ENCODE data around the gene ATRN.

Gene ATRN

GRCh38 chr20:3640259-3640658 lies 169.4 kb downstream of the ATRN start:
- H3K27ac ChIP-seq = no peak overlapping the region
- no peak for TF ChIP-seq ZFX (IDR thresholded peaks at IDR 0.05)
- no peak for TF ChIP-seq CTCF (conservative IDR thresholded peaks at IDR 0.05)

GRCh38 chr20:3645309-3646066 lies 174.7 kb downstream of the ATRN start:
- no peak overlapping the region for H3K27ac ChIP-seq
- TF ChIP-seq ZFX (IDR thresholded peaks at IDR 0.05) = no peak
- no peak for TF ChIP-seq CTCF (conservative IDR thresholded peaks at IDR 0.05)

- no peak for TF ChIP-seq ZFX (IDR thresholded peaks at IDR 0.05)
- no peak for TF ChIP-seq CTCF (conservative IDR thresholded peaks at IDR 0.05)
- H3K27ac ChIP-seq = no peak overlapping the region
These were observed 175.2 kb downstream of the ATRN start for GRCh38 chr20:3646067-3646440.

GRCh38 chr20:3646651-3647050 lies 175.8 kb downstream of the ATRN start:
- TF ChIP-seq ZFX (IDR thresholded peaks at IDR 0.05) = no peak
- TF ChIP-seq CTCF (conservative IDR thresholded peaks at IDR 0.05) = no peak

GRCh38 chr20:3647473-3647872 lies 176.7 kb downstream of the ATRN start:
- H3K27ac ChIP-seq = no peak overlapping the region
- TF ChIP-seq ZFX (IDR thresholded peaks at IDR 0.05) (no peak), CTCF (conservative IDR thresholded peaks at IDR 0.05) (no peak)

More at GRCh38 chr20:3646651-3647050, 175.8 kb downstream of the ATRN start:
- H3K27ac ChIP-seq = no peak overlapping the region

- no peak for TF ChIP-seq CTCF (conservative IDR thresholded peaks at IDR 0.05)
- no peak for TF ChIP-seq ZFX (IDR thresholded peaks at IDR 0.05)
- no peak overlapping the region for H3K27ac ChIP-seq
These were observed 178.1 kb downstream of the ATRN start for GRCh38 chr20:3648951-3649350.

GRCh38 chr20:3651204-3651962 lies 180.6 kb downstream of the ATRN start:
- H3K27ac ChIP-seq = no peak overlapping the region
- TF ChIP-seq CTCF (conservative IDR thresholded peaks at IDR 0.05) (no peak), ZFX (IDR thresholded peaks at IDR 0.05) (no peak)

All from C4-2B (cell line).